ENCODE measurements around the gene EXOC6B.

GRCh38 chr2:72254831-72255451 is 570.9 kb downstream of the EXOC6B start:
- TF ChIP-seq EZH2 (IDR thresholded peaks at IDR 0.05; ENCODE audit: insufficient read depth, poor library complexity, severe bottlenecking) (no peak), EZH2phosphoT487 (IDR thresholded peaks at IDR 0.05; ENCODE audit: insufficient read depth, low read depth) (no peak)
